GM12873 (cell line): ENCODE results near the gene NT5C1A.

Experiments
- CTCF ChIP-seq: IDR thresholded peaks from 2 replicates; pipeline ENCODE4 v1.5.1; 2012; ENCODE audit warnings: low read depth, mild to moderate bottlenecking, moderate library complexity, low read length, control low read depth; ENCODE audit not compliant: insufficient read depth; ENCODE audit errors: missing control alignments

Gene NT5C1A

GRCh38 chr1:39631361-39632322 lies 40.3 kb downstream of the NT5C1A start:
- no peak for TF ChIP-seq CTCF

GRCh38 chr1:39628807-39629350 lies 43.0 kb downstream of the NT5C1A start:
- TF ChIP-seq CTCF, result no peak

GRCh38 chr1:39626646-39627045 lies 45.3 kb downstream of the NT5C1A start:
- no peak for TF ChIP-seq CTCF

- TF ChIP-seq CTCF, result no peak
Observed at GRCh38 chr1:39625462-39626273, 46.2 kb downstream of the NT5C1A start.

GRCh38 chr1:39625009-39625408 lies 46.9 kb downstream of the NT5C1A start:
- TF ChIP-seq CTCF, result no peak

- TF ChIP-seq CTCF, result no peak
Observed at GRCh38 chr1:39623053-39623452, 48.9 kb downstream of the NT5C1A start.

GRCh38 chr1:39622427-39622826 lies 49.5 kb downstream of the NT5C1A start:
- no peak for TF ChIP-seq CTCF
